VCaP (cell line): ENCODE data around the gene GLDC.

ENCODE experiments used
- H3K27ac ChIP-seq: fragments of 450-650 bp; 2 replicates; pipeline ENCODE4 v1.5.1; 2017
- CTCF ChIP-seq: fragments of 450-650 bp; conservative IDR thresholded peaks from 2 replicates; pipeline ENCODE4 v1.5.1; 2017; ENCODE audit warnings: mild to moderate bottlenecking, moderate library complexity

Gene GLDC

DNA sequence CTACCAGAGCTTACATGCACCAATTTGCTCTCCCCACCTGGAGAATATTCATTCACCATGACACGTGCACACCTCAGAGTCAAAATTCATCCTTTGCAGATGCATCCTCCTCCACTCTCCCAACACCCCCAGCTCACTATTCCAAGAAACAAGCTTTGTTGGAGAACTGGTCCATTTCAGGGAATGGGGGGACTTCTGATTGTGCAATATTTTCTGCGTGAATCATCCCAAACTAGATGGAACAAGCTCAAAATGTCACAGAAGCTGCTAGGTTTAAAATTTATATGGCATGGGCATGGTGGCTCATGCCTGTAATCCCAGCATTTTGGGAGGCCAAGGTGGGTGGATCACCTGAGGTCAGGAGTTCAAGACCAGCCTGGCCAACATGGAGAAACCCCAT is 3.6 kb downstream of the GLDC start:
- TF ChIP-seq CTCF: no peak
- no peak overlapping the region for H3K27ac ChIP-seq

DNA sequence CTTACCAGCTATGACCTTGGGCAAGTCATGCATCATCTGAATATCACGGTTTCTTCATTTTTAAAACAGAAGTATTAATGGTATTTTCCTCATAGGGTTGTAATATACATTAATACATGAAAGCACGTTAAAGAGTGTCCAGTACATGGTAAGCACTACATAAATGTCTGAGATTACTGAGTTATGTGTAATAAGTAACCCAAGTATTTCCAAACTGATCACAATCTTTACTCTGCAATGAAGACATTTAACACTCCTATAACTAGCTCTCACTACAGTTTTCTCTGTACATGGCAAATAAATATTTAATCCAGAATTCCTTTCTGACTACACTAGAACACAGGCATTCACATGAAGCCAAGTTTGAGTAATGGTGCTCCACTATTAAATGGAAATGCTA is 4.0 kb downstream of the GLDC start:
- H3K27ac ChIP-seq: no peak overlapping the region
- TF ChIP-seq CTCF: no peak

DNA sequence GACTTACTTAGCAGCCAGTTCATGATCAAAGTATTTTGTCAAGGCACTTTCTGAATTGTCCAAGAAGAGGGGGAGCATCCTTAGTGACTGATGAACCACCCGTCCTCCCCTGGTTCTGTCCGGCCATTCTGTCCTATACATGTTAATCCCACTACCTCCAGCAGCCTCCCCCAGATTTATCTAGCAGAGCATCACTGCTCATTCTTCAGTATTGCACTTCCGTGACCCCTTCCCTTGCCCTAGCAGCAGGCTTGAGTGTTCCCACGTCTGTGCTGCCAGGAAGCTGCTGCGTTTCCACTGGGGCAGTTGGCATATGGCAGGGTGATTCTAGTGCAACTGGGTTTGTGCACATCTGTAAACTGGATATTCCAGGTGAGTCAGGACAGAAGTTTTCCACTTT is 4.5 kb downstream of the GLDC start:
- TF ChIP-seq CTCF: no peak
- no peak overlapping the region for H3K27ac ChIP-seq

GRCh38 chr9:6640268-6641051 is 5.1 kb downstream of the GLDC start:
- no peak for TF ChIP-seq CTCF
- H3K27ac ChIP-seq: no peak overlapping the region

DNA sequence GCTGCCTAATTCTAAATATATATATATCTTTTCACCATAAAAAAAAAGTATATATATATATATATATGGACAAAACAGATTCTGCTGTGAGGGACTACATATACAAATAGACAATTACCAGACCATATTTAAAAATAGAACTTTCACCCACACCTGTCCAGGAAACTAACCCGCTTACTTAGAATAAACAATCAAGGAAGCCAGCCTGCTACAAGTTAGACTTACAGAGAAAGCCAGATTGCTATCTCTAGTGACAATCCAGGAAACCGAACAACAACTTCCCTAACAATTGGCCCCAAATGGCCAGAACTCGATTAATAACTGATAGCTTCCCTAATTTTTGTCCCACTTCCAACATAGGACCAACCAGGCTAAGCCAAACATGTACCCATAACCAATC is 5.9 kb downstream of the GLDC start:
- no peak for TF ChIP-seq CTCF
- no peak overlapping the region for H3K27ac ChIP-seq

DNA sequence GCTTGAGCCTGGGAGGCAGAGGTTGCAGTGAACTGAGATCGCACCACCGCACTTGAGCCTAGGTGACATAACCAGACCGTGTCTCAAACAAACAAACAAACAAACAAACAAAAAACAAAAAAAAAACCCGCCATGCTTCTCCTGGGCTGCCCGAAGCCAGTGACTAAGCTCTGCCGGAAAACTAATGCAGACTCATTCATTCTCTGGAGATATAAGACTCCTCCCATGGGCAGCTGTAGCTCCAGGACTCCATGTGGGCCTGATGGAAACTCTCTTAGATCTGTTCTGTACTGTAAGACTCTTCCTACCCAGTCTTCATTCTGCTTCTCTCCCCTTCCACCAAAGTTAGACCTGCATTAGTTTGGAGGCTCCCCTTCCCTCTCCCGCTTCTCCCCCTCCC is 11.1 kb downstream of the GLDC start:
- H3K27ac ChIP-seq: no peak overlapping the region
- no peak for TF ChIP-seq CTCF

DNA sequence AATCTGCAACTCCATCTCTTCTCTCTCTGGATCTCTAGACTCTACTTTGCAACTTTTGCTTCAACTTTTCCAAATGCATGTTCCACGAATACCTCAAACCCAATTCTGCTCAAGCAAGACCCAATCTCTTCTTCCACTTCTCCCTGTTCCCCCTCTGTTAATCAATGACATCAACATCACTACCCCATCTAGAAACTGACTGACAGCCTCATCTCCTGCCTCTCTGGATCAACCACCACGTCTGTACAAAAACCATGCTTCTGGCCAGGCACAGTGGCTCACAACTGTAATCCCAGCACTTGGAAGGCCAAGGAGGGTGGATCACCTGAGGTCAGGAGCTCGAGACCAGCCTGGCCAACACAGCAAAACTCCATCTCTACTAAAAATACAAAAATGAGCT is 12.2 kb downstream of the GLDC start:
- no peak overlapping the region for H3K27ac ChIP-seq
- TF ChIP-seq CTCF: no peak
